COLO668 (cell line): ENCODE results near the gene GDF10.

ENCODE experiments used
- DNase-seq: peaks from one replicate; lab custom pipeline; 2025; ENCODE audit not compliant: unreplicated experiment; lab: John Stamatoyannopoulos, UW

The GDF10 gene, protein sequence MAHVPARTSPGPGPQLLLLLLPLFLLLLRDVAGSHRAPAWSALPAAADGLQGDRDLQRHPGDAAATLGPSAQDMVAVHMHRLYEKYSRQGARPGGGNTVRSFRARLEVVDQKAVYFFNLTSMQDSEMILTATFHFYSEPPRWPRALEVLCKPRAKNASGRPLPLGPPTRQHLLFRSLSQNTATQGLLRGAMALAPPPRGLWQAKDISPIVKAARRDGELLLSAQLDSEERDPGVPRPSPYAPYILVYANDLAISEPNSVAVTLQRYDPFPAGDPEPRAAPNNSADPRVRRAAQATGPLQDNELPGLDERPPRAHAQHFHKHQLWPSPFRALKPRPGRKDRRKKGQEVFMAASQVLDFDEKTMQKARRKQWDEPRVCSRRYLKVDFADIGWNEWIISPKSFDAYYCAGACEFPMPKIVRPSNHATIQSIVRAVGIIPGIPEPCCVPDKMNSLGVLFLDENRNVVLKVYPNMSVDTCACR

GRCh38 chr10:47299611-47300428 lies at the start of gene GDF10:
Gene GDF10 (plus strand): TSS chr10:47300197. CDS start chr10:47300652, 455 bp downstream.
- DNase-seq: no peak

DNA sequence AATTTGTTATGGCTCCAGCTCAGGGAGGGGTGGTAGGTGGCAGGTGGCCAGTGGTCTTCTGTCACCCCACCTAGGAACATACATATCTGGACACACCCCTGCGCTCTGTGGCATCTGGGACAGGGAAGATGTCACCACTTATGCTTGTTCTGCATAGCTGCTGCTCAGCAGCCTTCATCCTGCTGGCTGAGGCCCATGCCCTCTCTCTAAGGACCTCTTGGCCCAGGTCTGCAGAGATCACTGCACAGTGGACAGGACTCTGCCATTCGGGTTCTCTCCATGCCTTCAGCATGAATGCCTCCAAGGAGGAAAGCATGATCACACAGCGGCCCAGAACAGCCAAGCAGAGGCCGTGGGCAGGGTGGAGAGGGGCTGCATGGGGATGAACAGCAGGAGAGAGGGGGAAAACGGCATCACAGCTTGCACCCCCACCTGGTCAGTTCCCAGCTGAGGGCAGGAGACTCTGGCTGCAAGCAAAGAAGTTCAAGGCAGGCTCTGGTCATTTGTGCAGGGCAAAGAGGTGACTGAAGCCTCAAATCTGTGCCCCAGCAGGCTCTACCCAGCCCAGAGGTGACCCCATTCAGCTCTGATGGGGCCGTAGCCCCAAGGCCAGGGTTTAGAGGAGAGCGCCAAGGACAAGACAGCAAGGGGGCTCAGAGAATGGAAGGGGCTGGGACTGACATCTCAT lies 47.8 kb upstream of the GDF10 start:
- DNase-seq: no peak

- no peak for DNase-seq
Observed at GRCh38 chr10:47253030-47253637, 46.9 kb upstream of the GDF10 start.

GRCh38 chr10:47253651-47254375 lies 46.2 kb upstream of the GDF10 start:
- no peak for DNase-seq

DNA sequence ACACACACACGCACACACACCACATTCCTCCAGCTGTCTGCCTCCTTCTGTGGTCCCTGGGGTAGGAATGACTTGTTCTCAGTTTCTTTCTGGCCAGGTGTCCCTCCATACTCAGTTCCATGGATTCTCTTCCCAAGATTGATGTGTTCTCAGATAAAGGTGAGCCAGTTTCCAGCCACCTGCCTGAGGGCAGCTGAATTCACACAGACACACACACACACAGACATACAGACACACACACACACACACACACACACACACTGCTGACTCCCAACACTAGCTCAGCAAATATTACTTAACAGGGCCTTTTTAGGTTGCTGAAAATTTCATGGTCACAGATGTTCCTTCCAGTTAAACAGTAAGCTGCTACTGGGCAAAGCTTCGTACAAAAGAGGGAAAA lies 45.4 kb upstream of the GDF10 start:
- no peak for DNase-seq

DNA sequence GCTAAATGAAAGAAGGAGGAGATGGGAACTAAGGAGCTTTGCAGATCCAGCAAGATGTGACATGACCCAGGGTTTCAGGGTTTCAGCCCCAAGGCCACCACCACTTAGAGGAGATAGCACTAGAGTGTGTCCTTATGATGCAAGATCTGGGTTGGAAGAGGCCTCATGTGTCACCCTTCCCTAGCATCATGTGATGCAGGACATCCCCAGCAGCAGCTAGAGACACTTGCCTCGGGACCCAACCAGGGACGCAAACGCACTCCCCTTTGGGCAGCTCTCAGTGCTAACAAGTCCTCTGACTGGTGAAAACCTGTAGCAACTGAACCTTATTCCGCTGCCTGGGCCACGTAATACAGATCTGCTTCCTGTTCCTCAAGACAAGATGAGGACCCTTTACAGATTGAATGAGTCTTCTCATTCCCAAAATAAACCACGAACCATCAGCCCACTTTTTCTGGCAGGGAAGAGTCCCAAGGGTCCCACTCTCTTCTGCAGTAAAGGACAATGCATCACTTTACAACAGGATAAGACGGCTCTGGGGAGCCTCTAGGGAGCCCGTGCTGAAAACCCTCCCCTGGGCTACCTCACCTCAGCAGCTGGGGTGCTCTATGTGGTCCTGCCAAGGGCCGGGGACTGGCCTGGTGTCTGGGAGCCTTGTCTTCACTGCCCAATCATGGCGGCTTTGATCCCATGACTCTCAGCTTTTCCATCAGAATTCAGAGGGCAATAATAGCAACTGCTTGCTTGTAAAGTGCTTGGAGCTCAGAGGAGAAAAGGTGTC lies 44.8 kb upstream of the GDF10 start:
- no peak for DNase-seq

- DNase-seq: no peak
Observed at GRCh38 chr10:47255866-47256265, 44.1 kb upstream of the GDF10 start.

DNA sequence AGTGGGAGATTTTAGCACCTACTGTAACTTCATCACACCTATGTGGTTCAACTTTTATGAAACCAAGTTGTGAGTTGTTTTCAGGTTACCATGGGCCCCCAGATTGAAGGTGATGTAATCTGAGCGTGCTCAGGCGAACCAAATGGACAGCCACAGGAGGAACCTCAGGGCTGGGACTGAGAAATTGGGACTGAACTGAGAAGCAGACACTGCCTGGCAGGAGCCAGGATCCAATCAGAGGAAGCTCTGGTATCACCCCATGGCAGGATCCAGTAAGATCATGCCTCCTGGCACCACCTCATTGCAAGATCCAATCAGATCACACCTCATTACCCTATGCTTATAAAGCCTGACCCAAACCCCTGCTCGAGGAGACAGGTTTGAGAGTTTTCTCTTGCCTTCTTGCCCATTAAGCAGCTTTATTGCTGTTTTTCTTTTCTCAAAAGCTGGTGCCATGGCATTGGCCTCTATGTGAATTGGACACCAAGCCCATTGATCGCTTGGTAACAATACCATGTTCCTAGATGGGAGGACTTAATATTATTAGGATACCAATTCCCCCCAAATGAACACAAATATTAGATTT lies 43.2 kb upstream of the GDF10 start:
- no peak for DNase-seq

DNA sequence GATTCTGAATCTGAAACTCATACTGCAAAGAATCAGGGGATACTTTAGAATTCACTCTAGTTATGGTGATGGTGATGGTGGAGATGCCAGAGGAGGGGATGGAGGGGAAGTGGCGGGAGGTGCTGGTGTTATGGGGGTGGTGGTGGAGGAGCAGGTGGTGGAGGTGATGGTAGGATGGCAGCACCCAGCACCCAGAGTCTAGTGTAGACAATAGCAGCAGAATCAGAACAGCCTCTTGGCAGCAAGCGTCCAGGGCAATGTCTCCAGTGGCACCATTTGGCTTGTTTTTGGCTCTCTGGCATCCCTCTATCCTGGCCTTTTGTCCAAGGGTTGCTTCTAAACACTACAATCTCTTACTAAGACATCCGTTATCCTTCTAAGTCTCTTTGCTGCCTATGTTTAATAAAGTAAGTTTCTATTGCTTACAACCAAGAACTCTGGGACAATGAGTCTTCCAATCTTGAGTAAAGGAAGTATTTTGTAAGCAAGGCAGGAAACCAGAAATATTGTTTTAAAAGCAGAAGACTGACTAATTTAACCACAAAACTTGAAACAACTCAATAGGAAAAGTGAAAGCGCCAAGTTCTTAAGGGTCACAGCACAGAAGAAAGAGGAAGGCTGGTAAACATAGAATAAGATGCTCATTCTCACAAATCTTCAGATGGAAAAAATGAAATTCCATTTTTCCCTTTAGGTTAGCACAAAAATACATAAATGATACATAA lies 42.4 kb upstream of the GDF10 start:
- DNase-seq: no peak

- DNase-seq: no peak
Observed at GRCh38 chr10:47258921-47259320, 41.1 kb upstream of the GDF10 start.

DNA sequence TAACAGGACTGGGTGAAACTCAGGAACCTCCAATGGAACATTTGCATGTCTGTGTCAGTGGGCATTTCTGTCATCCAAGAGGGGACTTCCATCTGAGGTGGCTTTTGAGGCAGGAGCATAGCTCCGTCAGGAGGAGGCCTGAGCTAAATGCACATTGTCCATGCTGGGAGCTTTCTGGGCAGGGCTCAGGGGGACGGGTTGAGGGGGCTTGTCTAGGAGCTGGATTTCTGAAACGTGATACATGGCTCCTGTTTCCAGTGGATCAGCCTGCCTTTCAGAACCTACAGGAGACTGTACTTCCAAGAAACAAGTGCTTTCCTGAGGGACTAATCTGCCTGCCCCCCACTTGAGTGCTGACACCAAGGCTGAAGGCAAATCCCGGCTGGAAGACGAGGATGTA lies 40.5 kb upstream of the GDF10 start:
- no peak for DNase-seq

- DNase-seq: no peak
Observed at GRCh38 chr10:47260505-47261111, 39.4 kb upstream of the GDF10 start.

GRCh38 chr10:47261121-47261520 lies 38.9 kb upstream of the GDF10 start:
- no peak for DNase-seq

GRCh38 chr10:47261556-47261955 lies 38.4 kb upstream of the GDF10 start:
- no peak for DNase-seq

DNA sequence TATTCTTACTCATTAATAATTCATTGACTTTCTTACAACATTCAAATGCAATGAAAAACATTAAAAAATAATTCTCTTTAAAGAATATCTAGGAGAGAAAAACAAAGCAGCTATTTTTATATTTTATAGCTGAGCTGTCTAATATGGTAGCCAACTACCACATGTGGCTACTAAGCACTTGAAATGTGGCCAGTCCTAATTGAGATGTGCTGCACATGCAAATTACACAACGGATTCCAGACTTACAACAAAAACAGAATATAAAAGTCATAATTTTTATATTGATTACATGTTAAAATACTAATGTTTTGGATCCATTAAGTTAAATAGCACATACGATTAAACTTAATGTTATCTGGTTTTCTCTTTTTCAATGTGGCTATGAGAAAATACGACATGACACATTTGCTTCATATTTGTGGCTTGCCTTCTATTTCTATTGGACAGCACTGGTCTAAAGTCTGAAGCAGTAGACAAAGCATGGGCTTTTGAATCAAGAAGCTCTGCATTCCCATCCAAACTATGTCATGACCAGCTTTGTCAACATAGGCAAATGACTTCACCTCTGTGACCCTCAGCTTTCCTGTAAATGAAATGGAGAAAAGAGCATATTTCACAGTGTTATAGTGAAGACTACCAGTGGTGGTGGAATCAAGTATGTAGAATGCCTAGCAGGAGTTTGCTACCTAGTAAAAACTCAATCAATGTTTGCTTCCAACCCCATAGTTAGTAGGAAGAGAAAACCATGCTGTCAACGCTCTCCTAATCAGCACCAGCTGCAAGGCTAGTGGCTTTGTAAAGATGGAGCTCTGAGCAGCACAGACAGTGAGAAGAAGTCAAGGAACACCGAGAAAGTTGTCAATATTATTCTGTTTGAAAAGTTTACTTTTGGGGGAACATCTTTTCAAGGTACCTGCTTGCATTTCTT lies 37.1 kb upstream of the GDF10 start:
- no peak for DNase-seq

DNA sequence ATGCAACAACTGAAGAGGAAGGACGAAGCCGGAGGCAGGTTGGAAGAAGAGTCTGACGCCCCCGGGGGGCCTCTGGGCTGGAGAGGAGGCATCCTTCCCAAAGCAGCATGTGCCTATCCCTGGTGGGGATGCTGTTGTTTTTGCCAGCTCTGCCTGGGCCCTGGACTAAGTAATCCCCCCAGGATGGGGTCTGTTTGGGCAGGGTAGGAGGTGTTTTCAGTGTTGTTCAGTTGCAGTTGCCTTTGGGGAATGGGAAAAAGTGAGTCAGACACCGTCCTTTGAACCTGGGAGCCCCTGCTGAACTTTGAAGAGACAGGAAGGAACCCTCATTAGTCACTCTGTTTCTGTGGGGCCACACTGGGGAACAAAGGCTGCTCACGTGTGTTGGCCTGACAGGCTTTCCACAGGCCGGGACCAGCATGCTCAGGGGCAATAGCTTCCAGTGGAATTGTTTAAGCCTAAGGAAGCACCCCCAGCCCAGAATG lies 35.2 kb upstream of the GDF10 start:
- no peak for DNase-seq

DNA sequence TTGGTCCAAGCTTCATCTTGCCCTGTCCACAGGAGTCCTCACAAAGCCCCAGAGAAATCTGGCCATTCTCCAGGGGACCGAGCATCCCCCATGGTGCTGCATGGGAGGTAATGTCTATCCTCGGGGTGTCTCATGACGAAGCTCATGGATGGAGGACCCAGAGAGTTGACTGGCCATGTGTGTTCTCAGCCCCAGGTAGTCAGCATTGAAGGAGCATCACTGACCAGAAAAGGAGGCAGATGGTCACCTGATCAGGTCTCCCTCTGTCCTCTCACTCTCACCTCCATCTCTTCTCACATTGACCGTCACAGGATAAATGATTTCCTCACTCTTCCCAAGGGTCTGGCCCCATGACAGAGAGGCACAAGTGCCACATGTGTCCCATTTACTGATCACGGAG lies 33.4 kb upstream of the GDF10 start:
- DNase-seq: no peak
